IgD-negative memory B cell (primary cell): Measurements from ENCODE around the gene CD300LB. TPM values are rescaled to one million over a fixed set of nuclear protein-coding genes. Genes with fewer than 3 reads are reported as not detected.
"Not testable (repeated sequence)": the region's sequence is repeated elsewhere in the genome, so short reads cannot be mapped to it uniquely, and the experiment has no call there.

Experiments
- H3K27ac Mint-ChIP-seq, 3 donors: one replicate each; pipeline ENCODE4 v1.8.0; 2020 to 2022; ENCODE audit warnings: mild to moderate bottlenecking in 3 of 3, mixed read lengths in 3 of 3, moderate library complexity in 1 of 3
- H3K27me3 Mint-ChIP-seq: one replicate; pipeline ENCODE4 v1.8.0; 2021; ENCODE audit warnings: mixed read lengths
- H3K36me3 Mint-ChIP-seq: one replicate; pipeline ENCODE4 v1.8.0; 2020; ENCODE audit warnings: mild to moderate bottlenecking, mixed read lengths
- H3K4me1 Mint-ChIP-seq, 3 donors: one replicate each; pipeline ENCODE4 v1.8.0; 2020 to 2022; ENCODE audit warnings: mixed read lengths in 3 of 3, mild to moderate bottlenecking in 1 of 3
- H3K4me3 Mint-ChIP-seq, 4 donors: one replicate each; pipeline ENCODE4 v1.8.0; 2020 to 2022; ENCODE audit warnings: mild to moderate bottlenecking in 4 of 4, mixed read lengths in 4 of 4, moderate library complexity in 3 of 4
- H3K9me3 Mint-ChIP-seq, 3 donors: one replicate each; pipeline ENCODE4 v1.8.0; 2020 to 2021; ENCODE audit warnings: mixed read lengths in 3 of 3, mild to moderate bottlenecking in 1 of 3
- polyA plus RNA-seq: library from polyadenylated mRNA; unstranded; fragments of 300-500 nt; fragmentation: Illumina TruSeq; gene quantifications from one replicate; pipeline ENCODE4 v1.2.3, GENCODE V29; 2021

The CD300LB gene
- polyA plus RNA-seq, 1 donor from 2014 or later = not detected

- peaks cover 0 to 11% (median 4%) of the 10 kb centered on the region in 3 donors for H3K4me1 Mint-ChIP-seq
- peaks cover 0 to 10% (median 10%) of the 10 kb centered on the region in 3 donors for H3K9me3 Mint-ChIP-seq
- peak overlapping the region in 1 of 3 donors; percentile 87 for H3K27ac Mint-ChIP-seq
- H3K36me3 Mint-ChIP-seq = peaks cover 6% of the 10 kb centered on the region
- H3K27me3 Mint-ChIP-seq = no peaks in the 10 kb centered on the region
- no peak overlapping the region for H3K4me3 Mint-ChIP-seq
Measured at GRCh38 chr17:74512036-74512435, 19.2 kb downstream of the CD300LB start.

GRCh38 chr17:74508156-74508555 is 23.1 kb downstream of the CD300LB start:
- Mint-ChIP-seq H3K9me3 (no peaks in the 10 kb centered on the region), H3K4me1 (peaks cover 0 to 8% (median 4%) of the 10 kb centered on the region in 3 donors), H3K4me3 (no peak overlapping the region), H3K27ac (no peak overlapping the region), H3K27me3 (no peaks in the 10 kb centered on the region), H3K36me3 (no peaks in the 10 kb centered on the region)

- not testable (repeated sequence) for H3K27me3 Mint-ChIP-seq, H3K36me3 Mint-ChIP-seq, H3K4me3 Mint-ChIP-seq, H3K27ac Mint-ChIP-seq, H3K4me1 Mint-ChIP-seq, H3K9me3 Mint-ChIP-seq
Measured at GRCh38 chr17:74503949-74504348, 27.3 kb downstream of the CD300LB start.

GRCh38 chr17:74502861-74503260 is 28.4 kb downstream of the CD300LB start:
- Mint-ChIP-seq H3K27me3 (peaks cover 1% of the 10 kb centered on the region), H3K27ac (no peak overlapping the region), H3K9me3 (no peaks in the 10 kb centered on the region), H3K4me3 (no peak overlapping the region), H3K4me1 (no peaks in the 10 kb centered on the region), H3K36me3 (no peaks in the 10 kb centered on the region)

- Mint-ChIP-seq H3K27ac (no peak overlapping the region), H3K4me3 (no peak overlapping the region), H3K4me1 (no peaks in the 10 kb centered on the region), H3K9me3 (no peaks in the 10 kb centered on the region), H3K27me3 (peaks cover 1% of the 10 kb centered on the region), H3K36me3 (peaks cover 2% of the 10 kb centered on the region)
Measured at GRCh38 chr17:74499992-74500391, 31.3 kb downstream of the CD300LB start.

GRCh38 chr17:74497471-74497870 is 33.8 kb downstream of the CD300LB start:
- Mint-ChIP-seq H3K4me3 (no peak overlapping the region), H3K36me3 (peaks cover 2% of the 10 kb centered on the region), H3K27me3 (peaks cover 1% of the 10 kb centered on the region), H3K9me3 (no peaks in the 10 kb centered on the region), H3K4me1 (peaks cover 0 to 1% (median 0%) of the 10 kb centered on the region in 3 donors), H3K27ac (no peak overlapping the region)

GRCh38 chr17:74493331-74493833 is 37.9 kb downstream of the CD300LB start:
- Mint-ChIP-seq H3K4me1 (peaks cover 0 to 1% (median 0%) of the 10 kb centered on the region in 3 donors), H3K27me3 (peaks cover 2% of the 10 kb centered on the region), H3K4me3 (no peak overlapping the region), H3K36me3 (peaks cover 2% of the 10 kb centered on the region), H3K27ac (no peak overlapping the region), H3K9me3 (no peaks in the 10 kb centered on the region)

GRCh38 chr17:74491626-74492025 is 39.6 kb downstream of the CD300LB start:
- H3K4me3 Mint-ChIP-seq = no peak overlapping the region
- H3K36me3 Mint-ChIP-seq = peaks cover 3% of the 10 kb centered on the region
- H3K9me3 Mint-ChIP-seq = no peaks in the 10 kb centered on the region
- H3K27me3 Mint-ChIP-seq = peaks cover 3% of the 10 kb centered on the region
- H3K27ac Mint-ChIP-seq = no peak overlapping the region
- H3K4me1 Mint-ChIP-seq = peaks cover 0 to 1% (median 0%) of the 10 kb centered on the region in 3 donors

GRCh38 chr17:74490716-74491115 is 40.6 kb downstream of the CD300LB start:
- H3K27ac Mint-ChIP-seq = no peak overlapping the region
- H3K4me3 Mint-ChIP-seq = no peak overlapping the region
- H3K27me3 Mint-ChIP-seq = peaks cover 4% of the 10 kb centered on the region
- peaks cover 0 to 2% (median 1%) of the 10 kb centered on the region in 3 donors for H3K4me1 Mint-ChIP-seq
- no peaks in the 10 kb centered on the region for H3K9me3 Mint-ChIP-seq
- H3K36me3 Mint-ChIP-seq = peaks cover 3% of the 10 kb centered on the region

GRCh38 chr17:74488276-74488675 is 43.0 kb downstream of the CD300LB start:
- H3K9me3 Mint-ChIP-seq, H3K4me1 Mint-ChIP-seq, H3K27me3 Mint-ChIP-seq, H3K4me3 Mint-ChIP-seq, H3K36me3 Mint-ChIP-seq, H3K27ac Mint-ChIP-seq: not testable (repeated sequence)

GRCh38 chr17:74485841-74486240 is 45.4 kb downstream of the CD300LB start:
- Mint-ChIP-seq H3K4me1 (peaks cover 0 to 2% (median 0%) of the 10 kb centered on the region in 3 donors), H3K27me3 (peaks cover 4% of the 10 kb centered on the region), H3K27ac (peak overlapping the region in 1 of 3 donors; percentile 31), H3K4me3 (no peak overlapping the region), H3K9me3 (no peaks in the 10 kb centered on the region), H3K36me3 (peaks cover 4% of the 10 kb centered on the region)

GRCh38 chr17:74485022-74485743 is 46.1 kb downstream of the CD300LB start:
- Mint-ChIP-seq H3K4me3 (peak overlapping the region in 1 of 4 donors; percentile 30), H3K27me3 (peaks cover 4% of the 10 kb centered on the region), H3K4me1 (peaks cover 0 to 2% (median 0%) of the 10 kb centered on the region in 3 donors), H3K9me3 (no peaks in the 10 kb centered on the region), H3K36me3 (peaks cover 4% of the 10 kb centered on the region), H3K27ac (no peak overlapping the region)

- H3K36me3 Mint-ChIP-seq = peaks cover 4% of the 10 kb centered on the region
- no peaks in the 10 kb centered on the region for H3K9me3 Mint-ChIP-seq
Measured at GRCh38 chr17:74484066-74484465, 47.2 kb downstream of the CD300LB start.

GRCh38 chr17:74481621-74482020 is 49.7 kb downstream of the CD300LB start:
- H3K4me1 Mint-ChIP-seq = peaks cover 4 to 11% (median 7%) of the 10 kb centered on the region in 3 donors
- peaks cover 2% of the 10 kb centered on the region for H3K36me3 Mint-ChIP-seq
- H3K27ac Mint-ChIP-seq = no peak overlapping the region
- H3K27me3 Mint-ChIP-seq = peaks cover 4% of the 10 kb centered on the region
- H3K9me3 Mint-ChIP-seq = no peaks in the 10 kb centered on the region
- peak overlapping the region in 1 of 4 donors; percentile 57 for H3K4me3 Mint-ChIP-seq

More at GRCh38 chr17:74484066-74484465, 47.2 kb downstream of the CD300LB start:
- Mint-ChIP-seq H3K4me1 (peaks cover 2 to 4% (median 4%) of the 10 kb centered on the region in 3 donors), H3K27me3 (peaks cover 4% of the 10 kb centered on the region), H3K4me3 (no peak overlapping the region), H3K27ac (no peak overlapping the region)

GRCh38 chr17:74480290-74480689 is 51.0 kb downstream of the CD300LB start:
- H3K36me3 Mint-ChIP-seq = peaks cover 11% of the 10 kb centered on the region
- H3K27ac Mint-ChIP-seq = peak overlapping the region in 1 of 3 donors; percentile 64
- H3K4me1 Mint-ChIP-seq = peaks cover 4 to 11% (median 5%) of the 10 kb centered on the region in 3 donors

More at GRCh38 chr17:74480290-74480689, 51.0 kb downstream of the CD300LB start:
- peaks cover 2% of the 10 kb centered on the region for H3K27me3 Mint-ChIP-seq
- H3K4me3 Mint-ChIP-seq = peak overlapping the region in 1 of 4 donors; percentile 9
- H3K9me3 Mint-ChIP-seq = peaks cover 0 to 4% (median 2%) of the 10 kb centered on the region in 3 donors
